Panc1 (cell line): ENCODE data around the gene SMARCD2. TPM values are rescaled to one million over a fixed set of nuclear protein-coding genes. Genes with fewer than 3 reads are reported as not detected.
"Not testable (repeated sequence)": the region's sequence is repeated elsewhere in the genome, so short reads cannot be mapped to it uniquely, and the experiment has no call there.

Source experiments
- ATAC-seq: fragments of 200-7000 bp; cut with Tn5 transposase; 2 replicates; pipeline ENCODE4 v1.9.1; 2020; ENCODE audit warnings: mild to moderate bottlenecking, moderate library complexity
- BruUV-seq: library from RNA; stranded (reverse); fragments of 400-500 nt; replicated peaks from 2 replicates; lab custom pipeline; 2021; lab: Mats Ljungman, UMichigan
- CTCF ChIA-PET: fragments of 300-600 bp; sonication (Branson Sonifier 250); formaldehyde crosslinking; loops from one replicate; lab custom pipeline; 2022; ENCODE audit warnings: antibody characterized with exemption; lab: Charles Lee
- POLR2A ChIA-PET: fragments of 300-600 bp; sonication (Branson Sonifier 250); formaldehyde crosslinking; loops from one replicate; lab custom pipeline; 2022; ENCODE audit warnings: antibody characterized with exemption; lab: Charles Lee
- DNase-seq: peaks from one replicate; pipeline ENCODE4 v3.0.0-alpha.2; 2010; ENCODE audit warnings: low read depth, low spot score
- H3K27ac ChIP-seq: 2 replicates; pipeline ENCODE4 v1.5.1; 2011; ENCODE audit warnings: mild to moderate bottlenecking, low read length, inconsistent platforms
- H3K27me3 ChIP-seq: fragments of 200-500 bp; sonication (Bioruptor generic); 2 replicates; pipeline ENCODE4 v1.6.0; 2014; ENCODE audit warnings: low read length, inconsistent platforms; ENCODE audit not compliant: control insufficient read depth, insufficient read depth
- H3K36me3 ChIP-seq: fragments of 200-500 bp; sonication (Bioruptor generic); 2 replicates; pipeline ENCODE4 v1.5.1; 2014; ENCODE audit warnings: inconsistent platforms, mild to moderate bottlenecking, low read length, moderate library complexity; ENCODE audit not compliant: control insufficient read depth, insufficient read depth
- H3K4me1 ChIP-seq: 2 replicates; pipeline ENCODE4 v1.5.1; 2011; ENCODE audit warnings: inconsistent platforms, mild to moderate bottlenecking, low read length, moderate library complexity; ENCODE audit not compliant: control insufficient read depth, insufficient read depth
- H3K4me3 ChIP-seq, 2 experiments: 2 replicates each; pipeline ENCODE4 v1.5.1; 2011 to 2012; ENCODE audit warnings: low read depth in 2 of 2, low read length in 2 of 2, mild to moderate bottlenecking in 2 of 2, inconsistent platforms in 1 of 2, moderate library complexity in 1 of 2
- H3K9me3 ChIP-seq: fragments of 200-500 bp; sonication (Bioruptor generic); 2 replicates; pipeline ENCODE4 v1.5.1; 2014; ENCODE audit warnings: low read depth, mild to moderate bottlenecking, inconsistent platforms, low read length, moderate library complexity; ENCODE audit not compliant: control insufficient read depth, insufficient read depth
- POLR2AphosphoS5 ChIP-seq: IDR thresholded peaks from 2 replicates; pipeline ENCODE4 v1.6.1; 2012; ENCODE audit warnings: mild to moderate bottlenecking, low read depth, low read length, moderate library complexity
- SIN3A ChIP-seq: IDR thresholded peaks from 2 replicates; pipeline ENCODE4 v1.6.1; 2012; ENCODE audit warnings: low read depth, mild to moderate bottlenecking, low read length, moderate library complexity, borderline replicate concordance; ENCODE audit not compliant: insufficient read depth
- TCF7L2 ChIP-seq: IDR thresholded peaks from 2 replicates; pipeline ENCODE4 v1.6.1; 2011; ENCODE audit warnings: mild to moderate bottlenecking, low read depth, low read length, inconsistent platforms
- in situ Hi-C: cut with HindIII; loops from 2 replicates; pipeline ENCODE4 v1.10.0; 2016; ENCODE audit warnings: low sequenced_read_pairs, low pct_unique_long_range_greater_than_20kb
- intact Hi-C: fragments of 100-400 bp; cut with micrococcal nuclease; formaldehyde crosslinking; loops from one replicate; pipeline ENCODE4 v1.10.0; 2022; ENCODE audit not compliant: unreplicated experiment
- total RNA-seq: library from RNA; stranded (reverse); gene quantifications from one replicate; pipeline ENCODE4 v1.2.1, GENCODE V29; 2021; ENCODE audit not compliant: unreplicated experiment
- TF ChIP-seq, protein P1 (sequence below): fragments of 450-650 bp; IDR thresholded peaks from 2 replicates; pipeline ENCODE4 v1.5.1; 2017; ENCODE audit warnings: mild to moderate bottlenecking
- TF ChIP-seq, protein P2 (sequence below), 2 experiments: IDR thresholded peaks; 2 replicates each; pipeline ENCODE4 v1.6.1; 2011 to 2012; ENCODE audit warnings: low read depth in 2 of 2, control low read depth in 1 of 2, low read length in 1 of 2, mild to moderate bottlenecking in 1 of 2, moderate library complexity in 1 of 2; ENCODE audit not compliant: insufficient read depth in 1 of 2

The SMARCD2 gene
- total RNA-seq, 1 experiment from 2014 or later: 59.4 TPM

DNA sequence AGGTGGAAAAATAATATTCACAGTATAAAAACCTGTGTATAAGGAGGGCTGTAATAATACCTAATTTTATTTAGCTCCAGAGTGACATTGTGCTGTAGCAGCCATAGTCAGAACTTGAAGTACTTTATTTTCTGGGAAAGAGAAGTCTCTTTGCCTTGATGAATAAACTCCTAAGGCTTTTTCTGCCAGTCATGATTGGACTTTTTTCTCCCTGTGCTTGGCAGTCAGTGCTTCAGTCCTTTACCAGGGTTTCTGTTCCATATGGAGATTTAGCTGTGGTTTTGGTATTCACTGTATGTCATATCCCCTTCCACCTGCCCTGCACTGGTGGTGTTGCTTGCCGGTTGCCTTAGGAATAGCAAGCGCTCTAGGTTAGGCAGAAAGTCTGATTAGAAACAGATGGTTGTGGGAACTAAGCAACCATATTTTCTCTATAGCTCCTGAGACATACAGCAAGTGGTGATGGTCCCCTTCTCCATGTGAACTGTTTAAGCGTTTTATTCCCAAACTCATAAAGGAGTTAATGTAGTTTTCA, 43.8 kb downstream of the SMARCD2 start:
- H3K27ac ChIP-seq: no peak overlapping the region
- H3K9me3 ChIP-seq: no peaks in the 10 kb centered on the region
- in situ Hi-C loops: no loop called here
- H3K4me3 ChIP-seq: no peak overlapping the region
- TF ChIP-seq TCF7L2 (no peak), SIN3A (no peak), POLR2AphosphoS5 (no peak)
- TF ChIP-seq, protein P1, sequence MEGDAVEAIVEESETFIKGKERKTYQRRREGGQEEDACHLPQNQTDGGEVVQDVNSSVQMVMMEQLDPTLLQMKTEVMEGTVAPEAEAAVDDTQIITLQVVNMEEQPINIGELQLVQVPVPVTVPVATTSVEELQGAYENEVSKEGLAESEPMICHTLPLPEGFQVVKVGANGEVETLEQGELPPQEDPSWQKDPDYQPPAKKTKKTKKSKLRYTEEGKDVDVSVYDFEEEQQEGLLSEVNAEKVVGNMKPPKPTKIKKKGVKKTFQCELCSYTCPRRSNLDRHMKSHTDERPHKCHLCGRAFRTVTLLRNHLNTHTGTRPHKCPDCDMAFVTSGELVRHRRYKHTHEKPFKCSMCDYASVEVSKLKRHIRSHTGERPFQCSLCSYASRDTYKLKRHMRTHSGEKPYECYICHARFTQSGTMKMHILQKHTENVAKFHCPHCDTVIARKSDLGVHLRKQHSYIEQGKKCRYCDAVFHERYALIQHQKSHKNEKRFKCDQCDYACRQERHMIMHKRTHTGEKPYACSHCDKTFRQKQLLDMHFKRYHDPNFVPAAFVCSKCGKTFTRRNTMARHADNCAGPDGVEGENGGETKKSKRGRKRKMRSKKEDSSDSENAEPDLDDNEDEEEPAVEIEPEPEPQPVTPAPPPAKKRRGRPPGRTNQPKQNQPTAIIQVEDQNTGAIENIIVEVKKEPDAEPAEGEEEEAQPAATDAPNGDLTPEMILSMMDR: no peak
- TF ChIP-seq, protein P2, sequence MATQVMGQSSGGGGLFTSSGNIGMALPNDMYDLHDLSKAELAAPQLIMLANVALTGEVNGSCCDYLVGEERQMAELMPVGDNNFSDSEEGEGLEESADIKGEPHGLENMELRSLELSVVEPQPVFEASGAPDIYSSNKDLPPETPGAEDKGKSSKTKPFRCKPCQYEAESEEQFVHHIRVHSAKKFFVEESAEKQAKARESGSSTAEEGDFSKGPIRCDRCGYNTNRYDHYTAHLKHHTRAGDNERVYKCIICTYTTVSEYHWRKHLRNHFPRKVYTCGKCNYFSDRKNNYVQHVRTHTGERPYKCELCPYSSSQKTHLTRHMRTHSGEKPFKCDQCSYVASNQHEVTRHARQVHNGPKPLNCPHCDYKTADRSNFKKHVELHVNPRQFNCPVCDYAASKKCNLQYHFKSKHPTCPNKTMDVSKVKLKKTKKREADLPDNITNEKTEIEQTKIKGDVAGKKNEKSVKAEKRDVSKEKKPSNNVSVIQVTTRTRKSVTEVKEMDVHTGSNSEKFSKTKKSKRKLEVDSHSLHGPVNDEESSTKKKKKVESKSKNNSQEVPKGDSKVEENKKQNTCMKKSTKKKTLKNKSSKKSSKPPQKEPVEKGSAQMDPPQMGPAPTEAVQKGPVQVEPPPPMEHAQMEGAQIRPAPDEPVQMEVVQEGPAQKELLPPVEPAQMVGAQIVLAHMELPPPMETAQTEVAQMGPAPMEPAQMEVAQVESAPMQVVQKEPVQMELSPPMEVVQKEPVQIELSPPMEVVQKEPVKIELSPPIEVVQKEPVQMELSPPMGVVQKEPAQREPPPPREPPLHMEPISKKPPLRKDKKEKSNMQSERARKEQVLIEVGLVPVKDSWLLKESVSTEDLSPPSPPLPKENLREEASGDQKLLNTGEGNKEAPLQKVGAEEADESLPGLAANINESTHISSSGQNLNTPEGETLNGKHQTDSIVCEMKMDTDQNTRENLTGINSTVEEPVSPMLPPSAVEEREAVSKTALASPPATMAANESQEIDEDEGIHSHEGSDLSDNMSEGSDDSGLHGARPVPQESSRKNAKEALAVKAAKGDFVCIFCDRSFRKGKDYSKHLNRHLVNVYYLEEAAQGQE (IDR thresholded peaks at IDR 0.05; ENCODE audit: insufficient read depth in 1 of 2, low read depth in 2 of 2, low read length in 1 of 2): no peak
- no peaks in the 10 kb centered on the region for H3K4me1 ChIP-seq
- ChIA-PET CTCF (no interaction called here), POLR2A (no interaction called here)
- no TSS peak for BruUV-seq
- intact Hi-C loops: no loop called here
- ATAC-seq: no peak
- no peaks in the 10 kb centered on the region for H3K27me3 ChIP-seq
- DNase-seq: no peak
- H3K36me3 ChIP-seq: peaks cover 59% of the 10 kb centered on the region

DNA sequence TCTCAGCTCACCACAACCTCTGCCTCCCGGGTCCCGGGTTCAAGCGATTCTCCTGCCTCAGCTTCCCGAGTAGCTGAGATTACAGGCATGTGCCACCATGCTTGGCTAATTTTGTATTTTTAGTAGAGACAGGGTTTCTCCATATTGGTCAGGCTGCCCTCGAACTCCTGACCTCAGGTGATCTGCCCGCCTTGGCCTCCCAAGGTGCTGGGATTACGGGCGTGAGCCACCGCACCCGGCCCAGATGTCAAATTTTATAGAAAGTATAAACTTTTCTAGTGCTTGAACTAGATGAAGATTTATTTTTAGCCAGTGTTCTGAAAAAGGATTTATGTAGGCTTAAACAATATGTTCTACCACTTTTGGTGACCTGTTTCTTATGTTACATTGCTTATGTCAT, 46.1 kb downstream of the SMARCD2 start:
- H3K4me1 ChIP-seq, intact Hi-C loops, in situ Hi-C loops, H3K27ac ChIP-seq, H3K27me3 ChIP-seq, POLR2A ChIA-PET, DNase-seq, ATAC-seq, H3K9me3 ChIP-seq, CTCF ChIA-PET, H3K4me3 ChIP-seq, BruUV-seq: not testable (repeated sequence)
- peaks cover 69% of the 10 kb centered on the region for H3K36me3 ChIP-seq

DNA sequence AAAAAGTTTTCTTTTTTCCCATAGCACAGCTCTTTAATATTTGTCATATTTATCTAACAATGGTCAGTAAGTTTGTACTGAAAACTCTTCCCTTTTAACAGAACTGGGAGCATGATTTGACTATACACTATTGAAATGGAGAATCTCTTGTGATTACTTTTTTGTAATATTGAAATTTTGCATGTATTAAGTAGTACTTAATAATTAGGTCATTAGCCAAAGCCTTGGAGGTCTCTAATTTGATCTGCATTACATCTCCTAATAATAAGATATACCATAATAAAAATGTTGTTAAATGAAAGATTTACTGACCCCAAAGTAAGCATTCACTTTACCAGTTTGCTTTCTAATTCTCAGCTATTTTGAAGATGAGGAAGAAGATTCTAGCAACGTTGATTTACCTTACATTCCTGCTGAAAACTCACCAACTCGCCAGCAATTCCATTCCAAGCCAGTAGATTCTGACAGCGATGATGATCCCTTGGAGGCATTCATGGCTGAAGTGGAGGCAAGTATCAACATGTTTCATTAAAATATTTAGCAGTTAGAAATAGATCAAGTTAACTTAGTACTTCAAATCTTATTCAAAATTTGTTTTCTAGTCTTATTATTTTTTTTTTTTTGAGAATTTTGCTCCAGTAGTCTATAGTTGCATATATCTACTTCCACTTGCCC, 50.3 kb downstream of the SMARCD2 start:
- CTCF ChIA-PET: no interaction called here
- ATAC-seq: no peak

More for the DNA sequence above, 50.3 kb downstream of the SMARCD2 start:
- Histone ChIP-seq H3K36me3 (peaks cover 47% of the 10 kb centered on the region), H3K9me3 (no peaks in the 10 kb centered on the region), H3K27ac (no peak overlapping the region), H3K27me3 (no peaks in the 10 kb centered on the region), H3K4me3 (no peak overlapping the region), H3K4me1 (no peaks in the 10 kb centered on the region)
- intact Hi-C loops (no loop called here), in situ Hi-C loops (no loop called here)
- POLR2A ChIA-PET: no interaction called here
- no TSS peak for BruUV-seq
- TF ChIP-seq POLR2AphosphoS5 (no peak), TCF7L2 (no peak), SIN3A (no peak)
- TF ChIP-seq, protein P2 (IDR thresholded peaks at IDR 0.05; ENCODE audit: insufficient read depth in 1 of 2, low read depth in 2 of 2, low read length in 1 of 2): no peak
- TF ChIP-seq, protein P1: no peak
- no peak for DNase-seq
